HEK293 (cell line): ENCODE results near the gene SIGLEC10.

Source experiments
- AEBP2 ChIP-seq: fragments of 450-650 bp; formaldehyde crosslinking; IDR thresholded peaks from 2 replicates; pipeline ENCODE4 v1.5.1; 2016; ENCODE audit warnings: missing biosample characterization, missing genetic modification characterization, borderline replicate concordance
- GLI2 ChIP-seq: fragments of 450-650 bp; formaldehyde crosslinking; IDR thresholded peaks from 2 replicates; pipeline ENCODE4; 2017; ENCODE audit warnings: missing biosample characterization, missing genetic modification characterization, low read depth, borderline replicate concordance
- INSM2 ChIP-seq: fragments of 450-650 bp; formaldehyde crosslinking; IDR thresholded peaks from 2 replicates; pipeline ENCODE4 v1.5.1; 2016; ENCODE audit warnings: missing biosample characterization, missing genetic modification characterization
- KLF10 ChIP-seq: fragments of 450-650 bp; IDR thresholded peaks from 2 replicates; pipeline ENCODE4 v1.5.1; 2018; ENCODE audit warnings: missing biosample characterization, mild to moderate bottlenecking, missing genetic modification characterization
- KLF7 ChIP-seq: fragments of 450-650 bp; formaldehyde crosslinking; IDR thresholded peaks from 2 replicates; pipeline ENCODE4 v1.5.1; 2016; ENCODE audit warnings: missing biosample characterization, missing genetic modification characterization, borderline replicate concordance
- PRDM4 ChIP-seq: fragments of 450-650 bp; formaldehyde crosslinking; IDR thresholded peaks from 2 replicates; pipeline ENCODE4 v1.5.1; 2017; ENCODE audit warnings: missing biosample characterization, missing genetic modification characterization
- REPIN1 ChIP-seq: fragments of 450-650 bp; formaldehyde crosslinking; IDR thresholded peaks from 2 replicates; pipeline ENCODE4 v1.5.1; 2017; ENCODE audit warnings: missing biosample characterization, missing genetic modification characterization, low read depth
- SALL2 ChIP-seq: fragments of 450-650 bp; formaldehyde crosslinking; IDR thresholded peaks from 2 replicates; pipeline ENCODE4 v1.5.0; 2017; ENCODE audit warnings: missing biosample characterization, mild to moderate bottlenecking, missing genetic modification characterization, borderline replicate concordance
- SP7 ChIP-seq: fragments of 450-650 bp; formaldehyde crosslinking; IDR thresholded peaks from 2 replicates; pipeline ENCODE4 v1.5.1; 2016; ENCODE audit warnings: missing biosample characterization, missing genetic modification characterization
- TCF7L2 ChIP-seq: IDR thresholded peaks from 2 replicates; pipeline ENCODE4 v1.6.1; 2011; ENCODE audit warnings: low read depth, mild to moderate bottlenecking, inconsistent platforms, low read length, moderate library complexity, borderline replicate concordance
- ZBTB7A ChIP-seq: fragments of 450-650 bp; formaldehyde crosslinking; IDR thresholded peaks from 2 replicates; pipeline ENCODE4 v1.5.1; 2016; ENCODE audit warnings: low read depth, missing biosample characterization, missing genetic modification characterization
- ZNF10 ChIP-seq: fragments of 450-650 bp; formaldehyde crosslinking; IDR thresholded peaks from 2 replicates; pipeline ENCODE4 v1.5.1; 2017; ENCODE audit warnings: missing biosample characterization, missing genetic modification characterization
- ZNF184 ChIP-seq: fragments of 450-650 bp; IDR thresholded peaks from 2 replicates; pipeline ENCODE4 v1.5.1; 2018; ENCODE audit warnings: missing biosample characterization, mild to moderate bottlenecking, missing genetic modification characterization
- ZNF23 ChIP-seq: fragments of 450-650 bp; formaldehyde crosslinking; IDR thresholded peaks from 2 replicates; pipeline ENCODE4 v1.5.1; 2016; ENCODE audit warnings: missing biosample characterization, missing genetic modification characterization, borderline replicate concordance
- ZNF473 ChIP-seq: fragments of 450-650 bp; formaldehyde crosslinking; IDR thresholded peaks from 2 replicates; pipeline ENCODE4 v1.5.1; 2017; ENCODE audit warnings: missing biosample characterization, missing genetic modification characterization
- ZNF501 ChIP-seq: fragments of 450-650 bp; formaldehyde crosslinking; IDR thresholded peaks from 2 replicates; pipeline ENCODE4 v1.5.1; 2016; ENCODE audit warnings: missing biosample characterization, missing genetic modification characterization
- ZNF561 ChIP-seq: fragments of 450-650 bp; IDR thresholded peaks from 2 replicates; pipeline ENCODE4 v1.5.1; 2018; ENCODE audit warnings: missing biosample characterization, missing genetic modification characterization, borderline replicate concordance
- ZNF600 ChIP-seq: fragments of 450-650 bp; formaldehyde crosslinking; IDR thresholded peaks from 2 replicates; pipeline ENCODE4 v1.5.1; 2016; ENCODE audit warnings: missing biosample characterization, missing genetic modification characterization
- ZNF629 ChIP-seq: fragments of 450-650 bp; formaldehyde crosslinking; IDR thresholded peaks from 2 replicates; pipeline ENCODE4 v1.5.1; 2017; ENCODE audit warnings: missing biosample characterization, missing genetic modification characterization
- ZNF654 ChIP-seq: fragments of 450-650 bp; formaldehyde crosslinking; IDR thresholded peaks from 2 replicates; pipeline ENCODE4 v1.5.1; 2016; ENCODE audit warnings: low read depth, missing biosample characterization, missing genetic modification characterization
- ZNF747 ChIP-seq: fragments of 450-650 bp; formaldehyde crosslinking; IDR thresholded peaks from 2 replicates; pipeline ENCODE4 v1.5.1; 2016; ENCODE audit warnings: missing biosample characterization, missing genetic modification characterization
- ZNF791 ChIP-seq: fragments of 450-650 bp; formaldehyde crosslinking; IDR thresholded peaks from 2 replicates; pipeline ENCODE4 v1.5.1; 2016; ENCODE audit warnings: missing biosample characterization, missing genetic modification characterization
- ZSCAN30 ChIP-seq: fragments of 450-650 bp; IDR thresholded peaks from 2 replicates; pipeline ENCODE4 v1.5.1; 2018; ENCODE audit warnings: missing biosample characterization, mild to moderate bottlenecking, missing genetic modification characterization, moderate library complexity
- TF ChIP-seq, protein P1 (sequence below): fragments of 450-650 bp; formaldehyde crosslinking; conservative IDR thresholded peaks from 2 replicates; pipeline ENCODE4 v1.5.1; 2016; ENCODE audit warnings: low read depth, missing biosample characterization, missing genetic modification characterization
- TF ChIP-seq, protein P2 (sequence below): fragments of 450-650 bp; formaldehyde crosslinking; optimal IDR thresholded peaks from 2 replicates; pipeline ENCODE3; 2016; ENCODE audit warnings: missing biosample characterization, mild to moderate bottlenecking, missing genetic modification characterization

SIGLEC10 gene

DNA sequence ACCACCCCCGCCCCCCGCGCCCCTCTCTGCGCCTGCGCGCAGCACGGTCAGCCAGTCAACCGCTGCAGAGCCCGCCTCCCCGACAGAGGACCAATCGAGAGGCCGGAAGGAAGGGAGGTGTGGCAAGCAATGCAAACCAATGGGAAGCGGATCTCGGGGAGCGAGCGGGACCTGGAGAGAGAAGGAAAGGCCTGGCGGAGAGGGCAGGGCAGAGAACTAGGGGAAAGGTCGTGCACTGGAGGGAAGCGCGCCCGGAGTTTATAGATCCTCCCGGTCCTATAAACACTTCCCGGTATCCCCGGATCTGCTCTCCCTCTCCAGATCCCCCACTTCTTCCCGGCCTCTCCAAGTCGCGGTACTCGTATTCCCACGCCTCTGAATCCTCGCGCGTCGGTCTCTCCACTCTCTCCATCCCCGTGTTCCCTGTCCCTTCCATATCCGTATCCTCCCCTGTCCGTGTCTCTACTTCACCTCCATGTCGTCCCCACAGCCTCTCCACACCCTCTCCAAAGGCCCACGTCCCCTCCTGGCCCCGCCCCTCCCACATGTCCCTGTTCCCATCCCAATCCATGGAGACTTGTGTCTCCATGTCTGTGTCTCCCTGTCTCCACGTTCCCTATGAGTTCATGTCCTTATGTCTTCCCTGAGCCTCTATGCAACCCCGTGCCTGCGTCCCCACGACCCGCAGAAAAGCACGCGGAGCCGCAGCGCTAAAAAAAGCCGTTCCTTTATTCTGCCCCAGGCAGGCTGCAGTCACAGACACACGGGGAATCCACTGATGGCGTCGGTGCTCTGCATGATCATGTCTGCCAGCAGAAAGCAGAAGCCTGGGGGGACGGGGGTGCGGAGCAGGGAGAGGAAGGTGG is 50.8 kb downstream of the SIGLEC10 start (continued):
- peak; percentile 10; the same call in 1 of the 2 replicates for TF ChIP-seq ZNF10 (tag by site-specific recombination)
- TF ChIP-seq KLF10: peak; percentile 81
- TF ChIP-seq ZNF629 (tag by site-specific recombination): peak; percentile 43
- peak; percentile 53; the same call in 1 of the 2 replicates for TF ChIP-seq ZBTB7A (tag by site-specific recombination)
- TF ChIP-seq SP7 (tag by site-specific recombination): peak; percentile 38; the same call in 1 of the 2 replicates
- TF ChIP-seq ZNF23 (tag by site-specific recombination): no peak
- no peak for TF ChIP-seq ZNF561
- 0 out of 2 replicates have a peak, but pooled peaks have one; percentile 78 for TF ChIP-seq REPIN1 (tag by site-specific recombination)
- TF ChIP-seq INSM2 (tag by site-specific recombination): no peak
- TF ChIP-seq, protein P1, sequence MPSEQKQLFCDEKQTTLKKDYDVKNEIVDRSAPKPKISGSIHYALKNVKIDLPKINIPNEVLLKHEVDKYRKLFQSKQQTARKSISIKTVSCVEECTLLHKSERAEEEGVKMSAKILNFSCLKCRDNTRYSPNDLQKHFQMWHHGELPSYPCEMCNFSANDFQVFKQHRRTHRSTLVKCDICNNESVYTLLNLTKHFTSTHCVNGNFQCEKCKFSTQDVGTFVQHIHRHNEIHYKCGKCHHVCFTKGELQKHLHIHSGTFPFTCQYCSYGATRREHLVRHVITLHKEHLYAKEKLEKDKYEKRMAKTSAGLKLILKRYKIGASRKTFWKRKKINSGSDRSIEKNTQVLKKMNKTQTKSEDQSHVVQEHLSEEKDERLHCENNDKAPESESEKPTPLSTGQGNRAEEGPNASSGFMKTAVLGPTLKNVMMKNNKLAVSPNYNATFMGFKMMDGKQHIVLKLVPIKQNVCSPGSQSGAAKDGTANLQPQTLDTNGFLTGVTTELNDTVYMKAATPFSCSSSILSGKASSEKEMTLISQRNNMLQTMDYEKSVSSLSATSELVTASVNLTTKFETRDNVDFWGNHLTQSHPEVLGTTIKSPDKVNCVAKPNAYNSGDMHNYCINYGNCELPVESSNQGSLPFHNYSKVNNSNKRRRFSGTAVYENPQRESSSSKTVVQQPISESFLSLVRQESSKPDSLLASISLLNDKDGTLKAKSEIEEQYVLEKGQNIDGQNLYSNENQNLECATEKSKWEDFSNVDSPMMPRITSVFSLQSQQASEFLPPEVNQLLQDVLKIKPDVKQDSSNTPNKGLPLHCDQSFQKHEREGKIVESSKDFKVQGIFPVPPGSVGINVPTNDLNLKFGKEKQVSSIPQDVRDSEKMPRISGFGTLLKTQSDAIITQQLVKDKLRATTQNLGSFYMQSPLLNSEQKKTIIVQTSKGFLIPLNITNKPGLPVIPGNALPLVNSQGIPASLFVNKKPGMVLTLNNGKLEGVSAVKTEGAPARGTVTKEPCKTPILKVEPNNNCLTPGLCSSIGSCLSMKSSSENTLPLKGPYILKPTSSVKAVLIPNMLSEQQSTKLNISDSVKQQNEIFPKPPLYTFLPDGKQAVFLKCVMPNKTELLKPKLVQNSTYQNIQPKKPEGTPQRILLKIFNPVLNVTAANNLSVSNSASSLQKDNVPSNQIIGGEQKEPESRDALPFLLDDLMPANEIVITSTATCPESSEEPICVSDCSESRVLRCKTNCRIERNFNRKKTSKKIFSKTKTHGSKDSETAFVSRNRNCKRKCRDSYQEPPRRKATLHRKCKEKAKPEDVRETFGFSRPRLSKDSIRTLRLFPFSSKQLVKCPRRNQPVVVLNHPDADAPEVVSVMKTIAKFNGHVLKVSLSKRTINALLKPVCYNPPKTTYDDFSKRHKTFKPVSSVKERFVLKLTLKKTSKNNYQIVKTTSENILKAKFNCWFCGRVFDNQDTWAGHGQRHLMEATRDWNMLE (tag by site-specific recombination): no peak
- no peak for TF ChIP-seq ZNF747 (tag by site-specific recombination)
- TF ChIP-seq ZNF184 (tag by site-specific recombination): no peak
- no peak for TF ChIP-seq AEBP2 (tag by site-specific recombination)
- 0 out of 2 replicates have a peak, but pooled peaks have one; percentile 8 for TF ChIP-seq ZNF791 (tag by site-specific recombination)
- no peak for TF ChIP-seq ZNF473 (tag by site-specific recombination)
- no peak for TF ChIP-seq ZNF654 (tag by site-specific recombination)
- 0 out of 2 replicates have a peak, but pooled peaks have one; percentile 38 for TF ChIP-seq ZNF501 (tag by site-specific recombination)
- peak; percentile 60; the same call in 1 of the 2 replicates for TF ChIP-seq PRDM4 (tag by site-specific recombination)
- no peak for TF ChIP-seq SALL2 (tag by site-specific recombination)
- TF ChIP-seq, protein P2, sequence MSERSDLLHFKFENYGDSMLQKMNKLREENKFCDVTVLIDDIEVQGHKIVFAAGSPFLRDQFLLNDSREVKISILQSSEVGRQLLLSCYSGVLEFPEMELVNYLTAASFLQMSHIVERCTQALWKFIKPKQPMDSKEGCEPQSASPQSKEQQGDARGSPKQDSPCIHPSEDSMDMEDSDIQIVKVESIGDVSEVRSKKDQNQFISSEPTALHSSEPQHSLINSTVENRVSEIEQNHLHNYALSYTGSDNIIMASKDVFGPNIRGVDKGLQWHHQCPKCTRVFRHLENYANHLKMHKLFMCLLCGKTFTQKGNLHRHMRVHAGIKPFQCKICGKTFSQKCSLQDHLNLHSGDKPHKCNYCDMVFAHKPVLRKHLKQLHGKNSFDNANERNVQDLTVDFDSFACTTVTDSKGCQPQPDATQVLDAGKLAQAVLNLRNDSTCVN: peak; percentile 55
- no peak for TF ChIP-seq TCF7L2
- peak; percentile 94 for TF ChIP-seq ZNF600 (tag by site-specific recombination)
- TF ChIP-seq GLI2: no peak
- TF ChIP-seq ZSCAN30 (tag by site-specific recombination): no peak
- peak; percentile 73; the same call in 1 of the 2 replicates for TF ChIP-seq KLF7 (tag by site-specific recombination)
